Measurements from ENCODE around the gene USH1G.

DNA sequence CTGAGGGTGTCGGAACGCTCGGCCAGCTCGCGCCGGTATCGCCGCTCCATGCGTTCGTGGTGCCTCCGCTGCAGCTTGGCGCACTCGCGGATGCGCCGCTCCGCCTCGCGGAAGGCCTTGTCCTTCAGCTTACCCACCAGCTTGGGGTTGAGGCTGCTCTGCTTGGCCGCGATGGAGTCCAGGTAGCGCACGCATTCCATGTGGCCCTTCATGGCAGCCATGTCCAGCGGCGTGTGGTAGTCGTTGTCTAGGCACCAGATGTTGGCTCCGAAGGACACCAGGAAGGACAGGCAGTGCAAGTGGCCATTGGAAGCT lies 2.8 kb downstream of the USH1G start:
- TF ChIP-seq, protein P1, sequence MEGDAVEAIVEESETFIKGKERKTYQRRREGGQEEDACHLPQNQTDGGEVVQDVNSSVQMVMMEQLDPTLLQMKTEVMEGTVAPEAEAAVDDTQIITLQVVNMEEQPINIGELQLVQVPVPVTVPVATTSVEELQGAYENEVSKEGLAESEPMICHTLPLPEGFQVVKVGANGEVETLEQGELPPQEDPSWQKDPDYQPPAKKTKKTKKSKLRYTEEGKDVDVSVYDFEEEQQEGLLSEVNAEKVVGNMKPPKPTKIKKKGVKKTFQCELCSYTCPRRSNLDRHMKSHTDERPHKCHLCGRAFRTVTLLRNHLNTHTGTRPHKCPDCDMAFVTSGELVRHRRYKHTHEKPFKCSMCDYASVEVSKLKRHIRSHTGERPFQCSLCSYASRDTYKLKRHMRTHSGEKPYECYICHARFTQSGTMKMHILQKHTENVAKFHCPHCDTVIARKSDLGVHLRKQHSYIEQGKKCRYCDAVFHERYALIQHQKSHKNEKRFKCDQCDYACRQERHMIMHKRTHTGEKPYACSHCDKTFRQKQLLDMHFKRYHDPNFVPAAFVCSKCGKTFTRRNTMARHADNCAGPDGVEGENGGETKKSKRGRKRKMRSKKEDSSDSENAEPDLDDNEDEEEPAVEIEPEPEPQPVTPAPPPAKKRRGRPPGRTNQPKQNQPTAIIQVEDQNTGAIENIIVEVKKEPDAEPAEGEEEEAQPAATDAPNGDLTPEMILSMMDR (IDR thresholded peaks at IDR 0.05; ENCODE audit: insufficient read depth, low read length) = no peak
- TF ChIP-seq POLR2AphosphoS5 (IDR thresholded peaks at IDR 0.05; ENCODE audit: low read depth) = no peak
- TF ChIP-seq REST (IDR thresholded peaks at IDR 0.05; ENCODE audit: insufficient replicate concordance, low read depth) = no peak
- no peak for TF ChIP-seq GABPA (IDR thresholded peaks at IDR 0.05; ENCODE audit: low read depth)
